Glomerular visceral epithelial cell (primary cell): ENCODE results near the gene SLC12A7.
"Not testable (repeated sequence)": the region's sequence is repeated elsewhere in the genome, so short reads cannot be mapped to it uniquely, and the experiment has no call there.

ENCODE experiments used
- DNase-seq: peaks from one replicate; pipeline ENCODE4 v3.0.0-alpha.2; 2016; ENCODE audit errors: extremely low spot score

SLC12A7 gene

GRCh38 chr5:1109542-1110306 lies 2.1 kb downstream of the SLC12A7 start:
- no peak for DNase-seq

- DNase-seq = no peak
Observed at GRCh38 chr5:1108865-1109174, 3.0 kb downstream of the SLC12A7 start.

GRCh38 chr5:1108023-1108864 lies 3.6 kb downstream of the SLC12A7 start:
- DNase-seq = no peak

GRCh38 chr5:1107167-1108022 lies 4.5 kb downstream of the SLC12A7 start:
- no peak for DNase-seq

- DNase-seq = no peak
Observed at GRCh38 chr5:1106385-1107166, 5.3 kb downstream of the SLC12A7 start.

GRCh38 chr5:1105350-1106265 lies 6.3 kb downstream of the SLC12A7 start:
- DNase-seq = peak; percentile 79

GRCh38 chr5:1104327-1105006 lies 7.4 kb downstream of the SLC12A7 start:
- DNase-seq = no peak

GRCh38 chr5:1103505-1104326 lies 8.1 kb downstream of the SLC12A7 start:
- peak; percentile 41 for DNase-seq

GRCh38 chr5:1103093-1103492 lies 8.8 kb downstream of the SLC12A7 start:
- DNase-seq = peak; percentile 58

GRCh38 chr5:1101961-1102713 lies 9.7 kb downstream of the SLC12A7 start:
- DNase-seq = peak; percentile 65

GRCh38 chr5:1100664-1101574 lies 10.9 kb downstream of the SLC12A7 start:
- DNase-seq = no peak

- DNase-seq = peak; percentile 67
Observed at GRCh38 chr5:1099926-1100663, 11.8 kb downstream of the SLC12A7 start.

- no peak for DNase-seq
Observed at GRCh38 chr5:1098986-1099597, 12.8 kb downstream of the SLC12A7 start.

GRCh38 chr5:1097988-1098385 lies 13.9 kb downstream of the SLC12A7 start:
- DNase-seq = not testable (repeated sequence)

- no peak for DNase-seq
Observed at GRCh38 chr5:1097381-1097987, 14.4 kb downstream of the SLC12A7 start.
